Calu3 (cell line): Measurements from ENCODE around the gene TNFRSF9. TPM values are rescaled to one million over a fixed set of nuclear protein-coding genes. Genes with fewer than 3 reads are reported as not detected.
"Not testable (repeated sequence)": the region's sequence is repeated elsewhere in the genome, so short reads cannot be mapped to it uniquely, and the experiment has no call there.

ENCODE experiments used
- BruUV-seq: library from RNA; stranded (reverse); fragments of 400-500 nt; replicated peaks from 2 replicates; lab custom pipeline; 2021; lab: Mats Ljungman, UMichigan
- CTCF ChIA-PET: fragments of 300-600 bp; sonication (Branson Sonifier 250); formaldehyde crosslinking; loops from one replicate; lab custom pipeline; 2022; ENCODE audit warnings: antibody characterized with exemption; lab: Charles Lee
- DNase-seq: peaks from one replicate; pipeline ENCODE4 v3.0.0; 2022
- H3K27ac Mint-ChIP-seq: one replicate; pipeline ENCODE4 v1.8.0; 2022; ENCODE audit warnings: mixed read lengths; ENCODE audit not compliant: unreplicated experiment
- H3K27me3 Mint-ChIP-seq: one replicate; pipeline ENCODE4 v1.8.0; 2022; ENCODE audit warnings: mixed read lengths; ENCODE audit not compliant: unreplicated experiment
- H3K36me3 Mint-ChIP-seq: one replicate; pipeline ENCODE4 v1.8.0; 2022; ENCODE audit warnings: mild to moderate bottlenecking, moderate library complexity, mixed read lengths; ENCODE audit not compliant: insufficient read depth, unreplicated experiment
- H3K4me1 Mint-ChIP-seq: one replicate; pipeline ENCODE4 v1.8.0; 2022; ENCODE audit warnings: mild to moderate bottlenecking, low read depth, mixed read lengths; ENCODE audit not compliant: unreplicated experiment
- H3K4me3 Mint-ChIP-seq: one replicate; pipeline ENCODE4 v1.8.0; 2022; ENCODE audit warnings: mild to moderate bottlenecking, low read depth, moderate library complexity, mixed read lengths; ENCODE audit not compliant: unreplicated experiment
- H3K9me3 Mint-ChIP-seq: one replicate; pipeline ENCODE4 v1.8.0; 2022; ENCODE audit warnings: low read depth, mixed read lengths; ENCODE audit not compliant: unreplicated experiment
- intact Hi-C: fragments of 100-400 bp; cut with micrococcal nuclease; formaldehyde crosslinking; loops from one replicate; pipeline ENCODE4 v1.10.0; 2022; ENCODE audit not compliant: unreplicated experiment
- total RNA-seq: library from RNA; stranded (reverse); gene quantifications from 2 replicates; pipeline ENCODE4 v1.2.3, GENCODE V29; 2022
- TF ChIP-seq, protein P1 (sequence below): fragments of 200-600 bp; IDR thresholded peaks from one replicate; pipeline ENCODE4 v1.8.0; 2022; ENCODE audit warnings: antibody characterized with exemption; ENCODE audit not compliant: unreplicated experiment

The TNFRSF9 gene
- total RNA-seq, 1 experiment from 2014 or later: 0.42 TPM

DNA sequence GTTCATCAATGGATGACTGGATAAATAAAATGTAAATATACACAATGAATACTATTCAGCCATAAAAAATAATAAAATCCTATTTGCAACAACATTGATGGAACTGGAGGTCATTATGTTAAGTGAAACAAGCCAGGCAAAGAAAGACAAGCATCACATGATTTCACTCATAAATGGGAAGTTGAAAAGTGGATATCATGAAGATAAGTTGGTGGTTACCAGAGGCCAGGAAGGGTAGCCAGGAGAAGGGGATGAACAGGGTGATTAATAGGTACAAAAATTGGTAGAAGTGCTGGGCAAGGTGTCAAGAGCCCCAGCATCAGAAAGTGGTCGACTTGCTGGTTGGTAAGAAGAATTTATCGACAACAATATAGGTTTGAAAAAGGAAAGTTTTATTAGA lies 19.5 kb upstream of the TNFRSF9 start:
- CTCF ChIA-PET: no interaction called here
- no peaks in the 10 kb centered on the region for H3K27me3 Mint-ChIP-seq
- BruUV-seq: no TSS peak
- H3K9me3 Mint-ChIP-seq: no peaks in the 10 kb centered on the region
- peak overlapping the region; percentile 99 for H3K4me3 Mint-ChIP-seq
- DNase-seq: no peak
- H3K27ac Mint-ChIP-seq: no peak overlapping the region
- intact Hi-C loops: no loop called here
- TF ChIP-seq, protein P1, sequence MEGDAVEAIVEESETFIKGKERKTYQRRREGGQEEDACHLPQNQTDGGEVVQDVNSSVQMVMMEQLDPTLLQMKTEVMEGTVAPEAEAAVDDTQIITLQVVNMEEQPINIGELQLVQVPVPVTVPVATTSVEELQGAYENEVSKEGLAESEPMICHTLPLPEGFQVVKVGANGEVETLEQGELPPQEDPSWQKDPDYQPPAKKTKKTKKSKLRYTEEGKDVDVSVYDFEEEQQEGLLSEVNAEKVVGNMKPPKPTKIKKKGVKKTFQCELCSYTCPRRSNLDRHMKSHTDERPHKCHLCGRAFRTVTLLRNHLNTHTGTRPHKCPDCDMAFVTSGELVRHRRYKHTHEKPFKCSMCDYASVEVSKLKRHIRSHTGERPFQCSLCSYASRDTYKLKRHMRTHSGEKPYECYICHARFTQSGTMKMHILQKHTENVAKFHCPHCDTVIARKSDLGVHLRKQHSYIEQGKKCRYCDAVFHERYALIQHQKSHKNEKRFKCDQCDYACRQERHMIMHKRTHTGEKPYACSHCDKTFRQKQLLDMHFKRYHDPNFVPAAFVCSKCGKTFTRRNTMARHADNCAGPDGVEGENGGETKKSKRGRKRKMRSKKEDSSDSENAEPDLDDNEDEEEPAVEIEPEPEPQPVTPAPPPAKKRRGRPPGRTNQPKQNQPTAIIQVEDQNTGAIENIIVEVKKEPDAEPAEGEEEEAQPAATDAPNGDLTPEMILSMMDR: no peak
- H3K36me3 Mint-ChIP-seq: peaks cover 38% of the 10 kb centered on the region
- no peaks in the 10 kb centered on the region for H3K4me1 Mint-ChIP-seq

DNA sequence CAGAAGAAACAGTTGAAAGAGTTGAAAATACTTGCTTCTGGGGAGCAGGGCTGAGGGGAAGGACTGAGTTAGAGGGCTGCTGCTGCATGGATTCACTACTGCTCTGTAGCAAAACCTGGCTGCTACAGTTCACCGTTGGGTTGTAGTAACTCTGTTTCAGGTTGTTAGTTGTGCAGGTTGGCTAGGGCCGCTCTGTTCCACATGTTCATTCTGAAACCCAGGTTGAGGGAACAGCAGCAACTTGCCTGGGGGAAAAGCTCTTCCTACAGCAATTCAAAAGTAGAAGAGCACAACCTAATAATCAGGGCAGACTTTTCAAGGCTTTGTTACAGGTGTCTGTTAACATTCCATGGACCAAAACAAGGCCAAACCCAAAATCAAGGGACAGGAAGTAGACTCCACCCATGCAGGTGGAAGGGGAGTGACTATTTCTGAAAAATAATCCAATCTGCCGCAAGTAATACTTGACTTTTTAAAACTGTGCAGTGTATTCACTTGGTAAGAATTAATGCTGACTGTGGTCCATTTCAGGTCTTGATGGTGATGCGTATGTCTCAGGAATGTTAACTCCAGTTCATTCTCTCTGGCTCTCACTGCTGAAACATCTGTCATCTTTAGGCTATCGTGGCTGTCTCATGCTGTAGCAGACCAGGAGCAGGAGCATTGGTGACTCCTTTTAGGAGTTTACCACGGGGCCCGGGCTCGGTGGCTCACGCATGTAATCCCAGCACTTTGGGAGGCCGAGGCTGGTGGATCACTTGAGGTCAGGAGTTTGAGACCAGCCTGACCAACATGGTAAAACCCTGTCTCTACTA lies 15.8 kb upstream of the TNFRSF9 start:
- TF ChIP-seq, protein P1: no peak
- Mint-ChIP-seq H3K4me3 (no peak overlapping the region), H3K27me3 (no peaks in the 10 kb centered on the region), H3K27ac (no peak overlapping the region), H3K4me1 (no peaks in the 10 kb centered on the region), H3K36me3 (peaks cover 27% of the 10 kb centered on the region), H3K9me3 (no peaks in the 10 kb centered on the region)
- BruUV-seq: no TSS peak
- no peak for DNase-seq
- intact Hi-C loops: no loop called here
- CTCF ChIA-PET: no interaction called here

DNA sequence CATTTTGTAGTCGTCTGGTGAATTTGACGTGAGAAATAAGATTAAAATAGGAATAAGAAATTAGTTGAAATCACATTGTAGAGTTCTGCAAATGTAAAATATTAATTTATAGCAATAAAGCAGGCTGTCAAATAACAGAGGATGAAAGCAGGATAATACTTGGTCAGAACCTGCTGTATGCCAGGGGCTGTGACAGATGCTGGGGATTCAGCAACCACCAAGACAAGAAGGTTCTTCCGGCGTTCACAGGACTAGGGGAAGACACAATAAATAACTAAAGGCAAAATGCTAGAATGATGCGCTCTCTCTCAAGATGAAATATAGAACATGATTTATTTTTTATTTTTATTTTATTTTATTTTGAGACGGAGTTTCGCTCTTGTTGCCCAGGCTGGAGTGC lies 14.0 kb upstream of the TNFRSF9 start:
- peaks cover 20% of the 10 kb centered on the region for H3K36me3 Mint-ChIP-seq
- intact Hi-C loops: no loop called here
- DNase-seq: no peak
- CTCF ChIA-PET: no interaction called here
- TF ChIP-seq, protein P1: no peak
- H3K27me3 Mint-ChIP-seq: peaks cover 6% of the 10 kb centered on the region
- H3K4me1 Mint-ChIP-seq: no peaks in the 10 kb centered on the region
- BruUV-seq: TSS peak; percentile 94
- H3K4me3 Mint-ChIP-seq: peak overlapping the region; percentile 73
- H3K9me3 Mint-ChIP-seq: no peaks in the 10 kb centered on the region
- peak overlapping the region; percentile 63 for H3K27ac Mint-ChIP-seq

DNA sequence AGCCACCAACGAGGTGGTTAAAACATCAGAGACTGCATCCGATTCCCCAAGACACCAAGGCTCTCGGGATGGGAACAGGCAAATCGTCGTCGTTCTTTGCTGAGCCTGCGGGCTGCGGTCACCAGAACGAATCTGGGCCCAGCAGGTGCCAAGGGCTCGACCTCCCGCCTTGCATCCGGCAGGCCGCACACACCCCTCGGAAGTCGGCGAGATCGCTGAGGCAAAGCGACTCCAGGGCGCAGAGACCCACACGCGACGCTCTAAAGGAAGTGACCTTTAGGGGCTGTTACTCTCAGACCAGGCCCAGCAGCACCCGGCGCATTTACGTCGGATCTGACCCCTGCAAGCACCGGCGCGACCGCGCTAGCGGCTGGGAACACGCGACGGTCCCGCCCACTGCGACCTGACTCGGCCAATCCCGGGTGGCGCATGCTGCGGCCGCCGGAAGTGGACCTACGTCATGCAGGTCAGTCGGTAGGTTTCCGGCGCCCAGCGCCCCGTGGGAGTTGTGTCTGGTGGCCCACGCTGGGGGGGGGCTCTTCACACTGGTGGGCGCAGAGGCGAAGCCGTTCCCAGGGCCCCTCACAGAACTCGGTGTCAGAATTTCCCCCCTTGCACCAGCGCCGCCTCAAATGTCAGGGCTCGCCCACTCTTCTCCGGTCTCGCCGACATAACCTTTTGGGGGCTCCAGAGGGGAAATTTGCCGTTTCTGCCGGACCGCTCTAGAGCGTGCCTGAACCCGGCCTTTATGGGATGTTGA lies 13.4 kb upstream of the TNFRSF9 start:
- intact Hi-C loops: no loop called here
- Mint-ChIP-seq H3K9me3 (no peaks in the 10 kb centered on the region), H3K36me3 (peaks cover 16% of the 10 kb centered on the region), H3K27me3 (peaks cover 12% of the 10 kb centered on the region), H3K27ac (peak overlapping the region; percentile 63), H3K4me1 (no peaks in the 10 kb centered on the region), H3K4me3 (peak overlapping the region; percentile 73)
- CTCF ChIA-PET: no interaction called here
- peak; percentile 91 for DNase-seq
- BruUV-seq: no TSS peak
- TF ChIP-seq, protein P1: no peak

DNA sequence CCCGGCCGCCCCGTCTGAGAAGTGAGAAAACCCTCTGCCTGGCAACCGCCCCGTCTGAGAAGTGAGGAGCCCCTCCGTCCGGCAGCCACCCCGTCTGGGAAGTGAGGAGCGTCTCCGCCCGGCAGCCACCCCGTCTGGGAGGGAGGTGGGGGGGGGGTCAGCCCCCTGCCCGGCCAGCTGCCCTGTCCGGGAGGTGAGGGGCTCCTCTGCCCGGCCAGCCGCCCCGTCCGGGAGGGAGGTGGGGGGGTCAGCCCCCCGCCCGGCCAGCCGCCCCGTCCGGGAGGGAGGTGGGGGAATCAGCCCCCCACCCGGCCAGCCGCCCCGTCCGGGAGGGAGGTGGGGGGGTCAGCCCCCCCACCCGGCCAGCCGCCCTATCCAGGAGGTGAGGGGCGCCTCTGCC lies 12.2 kb upstream of the TNFRSF9 start:
- H3K9me3 Mint-ChIP-seq, BruUV-seq, DNase-seq, H3K4me1 Mint-ChIP-seq, CTCF ChIA-PET, H3K27ac Mint-ChIP-seq, H3K4me3 Mint-ChIP-seq, intact Hi-C loops: not testable (repeated sequence)
- peaks cover 14% of the 10 kb centered on the region for H3K36me3 Mint-ChIP-seq
- peaks cover 19% of the 10 kb centered on the region for H3K27me3 Mint-ChIP-seq
